Measurements from ENCODE around the gene CTTN.
A peak's percentile ranks its signal among the peaks of the same experiment; 100 is the strongest.

CTTN gene

DNA sequence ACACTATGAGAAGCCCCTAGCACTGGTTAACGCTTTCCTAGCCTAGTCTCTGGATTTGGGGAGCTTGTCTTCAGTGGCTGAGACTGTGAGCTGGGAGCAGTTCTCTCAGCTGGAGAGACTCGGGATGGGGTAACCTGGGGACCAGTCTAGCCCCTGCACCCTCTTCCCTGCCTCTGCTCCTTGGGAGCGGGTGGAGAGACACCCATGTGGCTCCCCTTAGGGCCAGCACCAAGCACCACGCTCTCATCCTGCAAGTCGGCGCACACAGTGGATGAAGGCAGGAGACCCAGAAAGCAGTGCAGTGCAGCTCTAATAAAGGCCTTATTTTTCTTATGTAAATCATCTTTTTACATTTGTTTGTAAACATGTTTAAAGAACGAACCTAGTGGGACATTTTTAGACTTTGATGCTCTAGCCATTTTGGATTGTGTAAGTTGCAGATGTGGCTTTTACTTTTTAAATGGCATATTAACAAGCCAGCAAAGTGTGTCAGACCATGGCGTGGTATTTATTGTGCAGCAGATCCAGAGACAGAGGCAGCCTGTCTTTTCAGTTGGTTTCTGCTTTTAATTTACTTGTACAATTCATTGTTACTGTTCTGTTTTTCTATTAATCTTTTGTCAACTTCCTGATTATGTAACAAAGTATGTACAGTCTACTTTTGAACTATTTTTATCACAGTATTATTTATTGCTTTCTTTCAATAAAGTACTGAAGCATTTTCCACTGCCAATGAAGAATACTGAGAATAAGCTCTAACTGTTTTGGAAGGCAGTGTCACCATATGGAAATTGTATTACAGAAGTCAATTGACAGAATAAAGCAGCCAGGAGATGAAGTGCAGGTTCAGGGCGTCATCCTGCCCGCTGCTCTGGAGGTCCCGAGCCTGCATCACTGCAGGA lies 14.4 kb upstream of the CTTN start:
- Histone ChIP-seq H3K23ac (ENCODE audit: low read length in 2 of 2) (peak overlapping the region in 1 of 2 experiments; percentile 40), H3K4ac (ENCODE audit: low read depth in 1 of 2, low read length in 2 of 2) (no peak overlapping the region), H4K91ac (ENCODE audit: low read length) (no peak overlapping the region), H4K8ac (ENCODE audit: low read length) (no peak overlapping the region), H2BK5ac (ENCODE audit: low read depth, low read length, poor library complexity, severe bottlenecking) (peak overlapping the region; percentile 53), H3K18ac (ENCODE audit: low read depth in 1 of 2, low read length in 2 of 2) (no peak overlapping the region), H3K4me2 (ENCODE audit: low read length, poor library complexity, severe bottlenecking) (no peak overlapping the region), H3K9ac (ENCODE audit: low read length) (peak overlapping the region; percentile 83), H3K27ac (ENCODE audit: low read length, poor library complexity, severe bottlenecking) (no peak overlapping the region), H3K14ac (ENCODE audit: low read length in 2 of 2) (peak overlapping the region in 1 of 2 experiments; percentile 94), H3K27me3 (ENCODE audit: control insufficient read depth in 1 of 2, insufficient read depth in 1 of 2, low read length in 2 of 2) (no peaks in the 10 kb centered on the region), H2BK120ac (ENCODE audit: low read depth, low read length) (no peak overlapping the region), H2AK5ac (ENCODE audit: low read length, severe bottlenecking) (peak overlapping the region; percentile 9), H3K36me3 (ENCODE audit: control insufficient read depth in 1 of 2, insufficient read depth in 2 of 2, low read depth in 1 of 2, low read length in 2 of 2) (peaks cover 30 to 55% of the 10 kb centered on the region in 2 experiments), H2BK12ac (ENCODE audit: low read length in 2 of 2) (no peak overlapping the region), H3K79me1 (replicated peaks; ENCODE audit: low read length, poor library complexity, severe bottlenecking) (peaks cover 28% of the 10 kb centered on the region), H2AFZ (ENCODE audit: low read depth, low read length) (no peak overlapping the region), H3K9me3 (ENCODE audit: control insufficient read depth, low read length) (no peaks in the 10 kb centered on the region), H2BK15ac (ENCODE audit: low read depth, poor library complexity, severe bottlenecking) (no peak overlapping the region), H3K4me1 (ENCODE audit: control insufficient read depth, insufficient read depth, low read depth, low read length) (peaks cover 16% of the 10 kb centered on the region), H3K4me3 (ENCODE audit: insufficient read depth in 1 of 2, low read depth in 1 of 2, low read length in 2 of 2) (no peak overlapping the region)
- WGBS = 95% methylated on average over 7 of the region's 11 CpGs
- no peak for DNase-seq

DNA sequence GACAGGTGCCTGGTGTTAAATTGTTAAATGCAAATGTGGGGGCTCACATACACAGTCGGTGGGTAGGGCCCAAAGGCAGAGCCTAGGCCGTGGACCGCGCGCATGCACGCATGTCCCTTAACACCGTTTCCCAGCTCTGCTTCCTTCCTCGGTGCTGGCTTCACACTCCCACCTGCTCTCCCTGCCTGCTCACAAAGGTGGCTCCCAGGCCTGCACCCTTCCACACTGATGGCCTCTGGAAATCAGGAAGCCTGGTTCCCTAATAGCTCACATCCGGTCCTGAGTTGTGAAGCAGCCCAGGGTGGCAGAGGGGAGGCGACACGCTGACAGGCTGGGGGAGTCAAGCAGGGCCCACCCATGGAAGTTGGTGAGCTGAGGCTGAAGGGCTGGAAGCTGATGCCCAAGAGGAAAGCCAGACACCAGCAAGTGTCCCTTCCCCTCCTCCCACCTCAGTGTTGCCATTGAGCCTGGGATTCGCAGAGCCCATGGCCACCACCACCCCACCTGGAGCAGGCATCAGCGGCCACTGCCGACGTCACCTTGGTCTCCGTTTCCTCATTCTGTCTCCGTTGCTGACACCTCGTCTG lies 13.7 kb upstream of the CTTN start:
- no peak overlapping the region for H3K4ac ChIP-seq (ENCODE audit: low read depth in 1 of 2, low read length in 2 of 2)
- peak overlapping the region in 1 of 2 experiments; percentile 40 for H3K23ac ChIP-seq (ENCODE audit: low read length in 2 of 2)
- H3K9me3 ChIP-seq (ENCODE audit: control insufficient read depth, low read length) = no peaks in the 10 kb centered on the region
- H3K79me1 ChIP-seq (replicated peaks; ENCODE audit: low read length, poor library complexity, severe bottlenecking) = peaks cover 27% of the 10 kb centered on the region
- peak overlapping the region; percentile 9 for H2AK5ac ChIP-seq (ENCODE audit: low read length, severe bottlenecking)
- no peak overlapping the region for H4K91ac ChIP-seq (ENCODE audit: low read length)
- H2BK5ac ChIP-seq (ENCODE audit: low read depth, low read length, poor library complexity, severe bottlenecking) = no peak overlapping the region
- peak overlapping the region in 1 of 2 experiments; percentile 94 for H3K14ac ChIP-seq (ENCODE audit: low read length in 2 of 2)
- H2BK15ac ChIP-seq (ENCODE audit: low read depth, poor library complexity, severe bottlenecking) = no peak overlapping the region
- peaks cover 26 to 48% of the 10 kb centered on the region in 2 experiments for H3K36me3 ChIP-seq (ENCODE audit: control insufficient read depth in 1 of 2, insufficient read depth in 2 of 2, low read depth in 1 of 2, low read length in 2 of 2)
- DNase-seq = no peak
- no peak overlapping the region for H3K4me3 ChIP-seq (ENCODE audit: insufficient read depth in 1 of 2, low read depth in 1 of 2, low read length in 2 of 2)
- 94% methylated on average over 18 of the region's 18 CpGs for WGBS
- no peak overlapping the region for H3K9ac ChIP-seq (ENCODE audit: low read length)
- no peak overlapping the region for H4K8ac ChIP-seq (ENCODE audit: low read length)
- no peak overlapping the region for H3K27ac ChIP-seq (ENCODE audit: low read length, poor library complexity, severe bottlenecking)
- H3K4me1 ChIP-seq (ENCODE audit: control insufficient read depth, insufficient read depth, low read depth, low read length) = peaks cover 18% of the 10 kb centered on the region
- peak overlapping the region in 1 of 2 experiments; percentile 37 for H2BK12ac ChIP-seq (ENCODE audit: low read length in 2 of 2)
- no peak overlapping the region for H3K18ac ChIP-seq (ENCODE audit: low read depth in 1 of 2, low read length in 2 of 2)
- H3K27me3 ChIP-seq (ENCODE audit: control insufficient read depth in 1 of 2, insufficient read depth in 1 of 2, low read length in 2 of 2) = no peaks in the 10 kb centered on the region
- no peak overlapping the region for H3K4me2 ChIP-seq (ENCODE audit: low read length, poor library complexity, severe bottlenecking)
- H2AFZ ChIP-seq (ENCODE audit: low read depth, low read length) = no peak overlapping the region
- H2BK120ac ChIP-seq (ENCODE audit: low read depth, low read length) = no peak overlapping the region

DNA sequence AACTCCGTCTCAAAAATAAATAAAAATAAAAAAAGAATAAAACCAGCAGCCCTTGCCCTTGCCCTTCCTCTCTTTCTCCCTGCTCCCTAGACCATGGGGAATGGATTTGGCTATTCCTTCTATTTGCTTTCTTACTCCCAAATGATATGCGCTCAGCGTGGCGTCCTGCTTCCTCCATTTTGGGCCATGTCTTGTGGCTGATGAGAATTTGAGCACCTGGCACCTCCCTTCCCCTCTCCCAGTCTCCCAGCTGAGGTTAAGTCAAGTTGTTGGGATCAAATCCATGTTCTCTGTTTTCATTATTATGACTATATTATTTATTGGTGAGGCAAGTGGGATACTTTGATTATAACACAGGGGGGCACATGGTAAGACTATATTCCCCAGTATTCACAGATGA lies 10.8 kb upstream of the CTTN start:
- no peak overlapping the region for H3K4me3 ChIP-seq (ENCODE audit: insufficient read depth in 1 of 2, low read depth in 1 of 2, low read length in 2 of 2)

DNA sequence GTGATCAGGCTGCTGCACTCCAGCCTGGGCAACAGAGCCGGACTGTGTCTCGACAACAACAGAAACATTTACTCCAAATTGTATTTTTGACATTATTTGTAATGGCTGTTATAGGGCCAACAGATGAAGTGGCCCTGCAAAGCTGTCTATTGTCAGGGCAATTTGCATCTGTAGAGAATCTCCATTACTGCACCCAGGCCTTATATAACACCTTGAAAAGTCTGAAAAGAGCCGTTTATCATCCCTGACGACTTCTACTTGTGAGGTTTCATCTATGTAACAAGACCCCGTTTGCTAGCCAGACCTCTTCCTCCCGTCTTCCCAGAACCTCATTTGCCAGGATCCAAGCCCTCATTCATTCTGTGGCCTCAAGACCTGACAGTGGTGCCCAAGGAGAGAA lies 9.1 kb upstream of the CTTN start:
- peak overlapping the region; percentile 92 for H2AK5ac ChIP-seq (ENCODE audit: low read length, severe bottlenecking)
- H2BK12ac ChIP-seq (ENCODE audit: low read length in 2 of 2) = peak overlapping the region in 1 of 2 experiments; percentile 30
- H2AFZ ChIP-seq (ENCODE audit: low read depth, low read length) = no peak overlapping the region
- no peak overlapping the region for H3K18ac ChIP-seq (ENCODE audit: low read depth in 1 of 2, low read length in 2 of 2)
- no peak overlapping the region for H4K8ac ChIP-seq (ENCODE audit: low read length)
- no peak overlapping the region for H2BK15ac ChIP-seq (ENCODE audit: low read depth, poor library complexity, severe bottlenecking)
- peaks cover 19 to 26% of the 10 kb centered on the region in 2 experiments for H3K36me3 ChIP-seq (ENCODE audit: control insufficient read depth in 1 of 2, insufficient read depth in 2 of 2, low read depth in 1 of 2, low read length in 2 of 2)
- peaks cover 33% of the 10 kb centered on the region for H3K79me1 ChIP-seq (replicated peaks; ENCODE audit: low read length, poor library complexity, severe bottlenecking)
- no peak overlapping the region for H3K4me3 ChIP-seq (ENCODE audit: insufficient read depth in 1 of 2, low read depth in 1 of 2, low read length in 2 of 2)
- H2BK5ac ChIP-seq (ENCODE audit: low read depth, low read length, poor library complexity, severe bottlenecking) = no peak overlapping the region
- H3K14ac ChIP-seq (ENCODE audit: low read length in 2 of 2) = no peak overlapping the region
- H3K4me2 ChIP-seq (ENCODE audit: low read length, poor library complexity, severe bottlenecking) = no peak overlapping the region
- H3K23ac ChIP-seq (ENCODE audit: low read length in 2 of 2) = no peak overlapping the region
- peak overlapping the region; percentile 73 for H3K27ac ChIP-seq (ENCODE audit: low read length, poor library complexity, severe bottlenecking)
- peaks cover 12% of the 10 kb centered on the region for H3K4me1 ChIP-seq (ENCODE audit: control insufficient read depth, insufficient read depth, low read depth, low read length)
- no peaks in the 10 kb centered on the region for H3K27me3 ChIP-seq (ENCODE audit: control insufficient read depth in 1 of 2, insufficient read depth in 1 of 2, low read length in 2 of 2)
- no peak overlapping the region for H2BK120ac ChIP-seq (ENCODE audit: low read depth, low read length)
- DNase-seq = no peak
- no peak overlapping the region for H3K4ac ChIP-seq (ENCODE audit: low read depth in 1 of 2, low read length in 2 of 2)
- no peak overlapping the region for H3K9ac ChIP-seq (ENCODE audit: low read length)
- no peak overlapping the region for H4K91ac ChIP-seq (ENCODE audit: low read length)
- 76% methylated on average over 4 of the region's 6 CpGs for WGBS
- no peaks in the 10 kb centered on the region for H3K9me3 ChIP-seq (ENCODE audit: control insufficient read depth, low read length)

More for the DNA sequence above, 10.8 kb upstream of the CTTN start:
- Histone ChIP-seq H4K8ac (ENCODE audit: low read length) (no peak overlapping the region), H3K4me2 (ENCODE audit: low read length, poor library complexity, severe bottlenecking) (no peak overlapping the region), H3K36me3 (ENCODE audit: control insufficient read depth in 1 of 2, insufficient read depth in 2 of 2, low read depth in 1 of 2, low read length in 2 of 2) (peaks cover 21 to 33% of the 10 kb centered on the region in 2 experiments), H3K18ac (ENCODE audit: low read depth in 1 of 2, low read length in 2 of 2) (no peak overlapping the region), H2BK120ac (ENCODE audit: low read depth, low read length) (no peak overlapping the region), H2AFZ (ENCODE audit: low read depth, low read length) (no peak overlapping the region), H3K23ac (ENCODE audit: low read length in 2 of 2) (no peak overlapping the region), H3K9me3 (ENCODE audit: control insufficient read depth, low read length) (no peaks in the 10 kb centered on the region), H2AK5ac (ENCODE audit: low read length, severe bottlenecking) (no peak overlapping the region), H3K9ac (ENCODE audit: low read length) (no peak overlapping the region), H3K14ac (ENCODE audit: low read length in 2 of 2) (no peak overlapping the region), H3K27me3 (ENCODE audit: control insufficient read depth in 1 of 2, insufficient read depth in 1 of 2, low read length in 2 of 2) (no peaks in the 10 kb centered on the region), H3K4me1 (ENCODE audit: control insufficient read depth, insufficient read depth, low read depth, low read length) (peaks cover 16% of the 10 kb centered on the region), H3K4ac (ENCODE audit: low read depth in 1 of 2, low read length in 2 of 2) (no peak overlapping the region), H3K27ac (ENCODE audit: low read length, poor library complexity, severe bottlenecking) (no peak overlapping the region), H2BK15ac (ENCODE audit: low read depth, poor library complexity, severe bottlenecking) (no peak overlapping the region), H2BK12ac (ENCODE audit: low read length in 2 of 2) (no peak overlapping the region), H2BK5ac (ENCODE audit: low read depth, low read length, poor library complexity, severe bottlenecking) (no peak overlapping the region), H4K91ac (ENCODE audit: low read length) (no peak overlapping the region), H3K79me1 (replicated peaks; ENCODE audit: low read length, poor library complexity, severe bottlenecking) (peaks cover 29% of the 10 kb centered on the region)
- 98% methylated on average over 4 of the region's 4 CpGs for WGBS
- DNase-seq = no peak

Data from mesenchymal stem cell (in vitro differentiated cells and primary cell).